Suprapubic skin (tissue), 4 donors: Measurements from ENCODE around the gene MLF1. TPM values are rescaled to one million over a fixed set of nuclear protein-coding genes. Genes with fewer than 3 reads are reported as not detected.

ENCODE experiments used
- DNase-seq, 2 donors: peaks; one replicate each; pipeline ENCODE4 v3.0.0-alpha.2; 2019; ENCODE audit warnings: low spot score in 2 of 2
- H3K27ac ChIP-seq: fragments of 200-600 bp; sonication (generic); one replicate; pipeline ENCODE4 v1.5.1; 2019
- H3K27me3 ChIP-seq: fragments of 200-600 bp; sonication (generic); one replicate; pipeline ENCODE4 v1.5.1; 2019
- H3K36me3 ChIP-seq: fragments of 200-600 bp; sonication (generic); one replicate; pipeline ENCODE4 v1.5.1; 2019
- H3K4me1 ChIP-seq: fragments of 200-600 bp; sonication (generic); one replicate; pipeline ENCODE4 v1.5.1; 2019
- H3K4me3 ChIP-seq: fragments of 200-600 bp; sonication (generic); one replicate; pipeline ENCODE4 v1.5.1; 2019; ENCODE audit warnings: mild to moderate bottlenecking
- H3K9me3 ChIP-seq: fragments of 200-600 bp; sonication (generic); one replicate; pipeline ENCODE4 v1.5.1; 2019
- CTCF ChIP-seq, 2 donors: fragments of 200-600 bp in 1 of 2; fragments of 450-650 bp in 1 of 2; sonication (generic) in 1 of 2; IDR thresholded peaks; one replicate each; pipeline ENCODE4 v1.5.1; 2016 to 2019; ENCODE audit warnings: antibody characterized with exemption in 2 of 2, mild to moderate bottlenecking in 1 of 2, moderate library complexity in 1 of 2
- EP300 ChIP-seq: sonication (generic); formaldehyde crosslinking; IDR thresholded peaks from one replicate; pipeline ENCODE4 v1.6.1; 2017; ENCODE audit warnings: antibody characterized with exemption
- POLR2A ChIP-seq, 2 donors: fragments of 450-650 bp; IDR thresholded peaks; one replicate each; pipeline ENCODE4 v1.6.1; 2017; ENCODE audit warnings: antibody characterized with exemption in 2 of 2, mild to moderate bottlenecking in 2 of 2, moderate library complexity in 2 of 2
- POLR2AphosphoS5 ChIP-seq, 3 donors: sonication (generic); formaldehyde crosslinking; IDR thresholded peaks; one replicate each; pipeline ENCODE4 v1.6.1; 2017; ENCODE audit warnings: antibody characterized with exemption in 3 of 3
- WGBS: methylation state at CpG from one replicate; pipeline ENCODE4 v1.1.5; 2018; 5-methylcytosine and 5-hydroxymethylcytosine counted together
- total RNA-seq, 4 donors: library from RNA; depleted of rRNA; stranded (reverse); fragments of >200 nt; gene quantifications; one replicate each; pipeline ENCODE4 v1.1.0, GENCODE V29; 2016

MLF1 gene
- total RNA-seq, 4 donors from 2014 or later, result 2.3 to 12.9 (median 5.7) TPM

- no peaks in the 10 kb centered on the region for H3K4me1 ChIP-seq
- TF ChIP-seq POLR2AphosphoS5 (IDR thresholded peaks at IDR 0.05) (no peak), POLR2A (IDR thresholded peaks at IDR 0.05) (no peak), CTCF (IDR thresholded peaks at IDR 0.05) (no peak)
- H3K36me3 ChIP-seq, result no peaks in the 10 kb centered on the region
- H3K27ac ChIP-seq, result no peak overlapping the region
- no peaks in the 10 kb centered on the region for H3K9me3 ChIP-seq
- H3K27me3 ChIP-seq, result no peaks in the 10 kb centered on the region
- H3K4me3 ChIP-seq, result no peak overlapping the region
- no peak for DNase-seq
Observed at GRCh38 chr3:158590223-158590622, 19.2 kb downstream of the MLF1 start.

- TF ChIP-seq EP300 (no peak), POLR2AphosphoS5 (IDR thresholded peaks at IDR 0.05) (no peak), POLR2A (IDR thresholded peaks at IDR 0.05) (no peak), CTCF (IDR thresholded peaks at IDR 0.05) (no peak)
- H3K4me1 ChIP-seq, result no peaks in the 10 kb centered on the region
- no peaks in the 10 kb centered on the region for H3K27me3 ChIP-seq
- DNase-seq, result no peak
- WGBS, result 99% methylated on average over 2 of the region's 2 CpGs
- H3K27ac ChIP-seq, result no peak overlapping the region
- no peak overlapping the region for H3K4me3 ChIP-seq
- H3K36me3 ChIP-seq, result no peaks in the 10 kb centered on the region
- no peaks in the 10 kb centered on the region for H3K9me3 ChIP-seq
Observed at GRCh38 chr3:158600787-158601186, 29.8 kb downstream of the MLF1 start.

GRCh38 chr3:158602227-158602626 lies 31.2 kb downstream of the MLF1 start:
- no peak for TF ChIP-seq EP300
- no peak for TF ChIP-seq POLR2A (IDR thresholded peaks at IDR 0.05)
- TF ChIP-seq POLR2AphosphoS5 (IDR thresholded peaks at IDR 0.05), result no peak
- no peak for TF ChIP-seq CTCF (IDR thresholded peaks at IDR 0.05)
- Histone ChIP-seq H3K4me3 (no peak overlapping the region), H3K4me1 (no peaks in the 10 kb centered on the region), H3K9me3 (no peaks in the 10 kb centered on the region), H3K27ac (no peak overlapping the region), H3K27me3 (no peaks in the 10 kb centered on the region), H3K36me3 (no peaks in the 10 kb centered on the region)
- DNase-seq, result no peak

DNA sequence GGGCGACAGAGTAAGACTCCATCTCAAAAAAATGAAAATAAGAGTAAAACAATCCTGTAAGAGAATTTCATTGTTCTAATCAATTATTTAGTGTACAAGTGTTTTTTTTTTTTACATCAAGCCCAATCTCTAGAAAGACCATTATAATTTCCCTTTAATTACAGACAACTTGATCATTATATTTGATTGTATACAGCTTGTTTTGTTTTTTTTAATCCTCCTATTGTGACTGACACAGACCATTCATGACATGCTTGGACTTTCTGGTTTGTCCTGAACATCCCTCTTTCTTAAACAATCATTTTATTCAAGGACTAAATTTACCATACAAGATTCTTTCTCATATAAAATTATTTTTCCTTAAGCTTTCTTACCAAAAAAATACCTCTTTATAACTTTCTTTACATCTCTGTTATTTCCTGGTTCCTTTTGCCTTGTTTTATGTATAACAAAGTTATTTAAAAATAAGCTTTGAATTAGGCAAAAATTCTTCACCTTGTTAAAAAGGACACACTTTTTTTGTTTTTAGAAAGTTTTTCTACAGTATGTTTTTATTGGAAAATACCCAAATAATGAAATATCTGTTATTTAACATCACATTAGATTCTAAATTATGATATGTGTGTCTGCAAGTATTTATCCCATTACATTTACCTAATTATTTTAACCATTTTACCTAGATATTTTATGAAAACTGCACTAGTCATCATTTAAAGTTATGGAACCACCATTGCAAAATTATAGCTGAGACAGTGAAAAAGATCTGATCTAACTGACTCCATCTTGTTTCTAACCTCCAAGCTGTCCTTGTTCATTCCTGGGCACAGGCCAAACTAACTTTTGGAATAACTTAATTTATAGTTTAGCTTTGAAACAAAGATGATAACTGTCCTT lies 47.2 kb downstream of the MLF1 start:
- Histone ChIP-seq H3K36me3 (no peaks in the 10 kb centered on the region), H3K27ac (no peak overlapping the region), H3K9me3 (peaks cover 12% of the 10 kb centered on the region), H3K4me1 (no peaks in the 10 kb centered on the region), H3K27me3 (no peaks in the 10 kb centered on the region), H3K4me3 (no peak overlapping the region)
- TF ChIP-seq CTCF (IDR thresholded peaks at IDR 0.05) (no peak), POLR2A (IDR thresholded peaks at IDR 0.05) (no peak), EP300 (no peak), POLR2AphosphoS5 (IDR thresholded peaks at IDR 0.05) (no peak)
- 83% methylated on average over 1 of the region's 1 CpG for WGBS
- no peak for DNase-seq

DNA sequence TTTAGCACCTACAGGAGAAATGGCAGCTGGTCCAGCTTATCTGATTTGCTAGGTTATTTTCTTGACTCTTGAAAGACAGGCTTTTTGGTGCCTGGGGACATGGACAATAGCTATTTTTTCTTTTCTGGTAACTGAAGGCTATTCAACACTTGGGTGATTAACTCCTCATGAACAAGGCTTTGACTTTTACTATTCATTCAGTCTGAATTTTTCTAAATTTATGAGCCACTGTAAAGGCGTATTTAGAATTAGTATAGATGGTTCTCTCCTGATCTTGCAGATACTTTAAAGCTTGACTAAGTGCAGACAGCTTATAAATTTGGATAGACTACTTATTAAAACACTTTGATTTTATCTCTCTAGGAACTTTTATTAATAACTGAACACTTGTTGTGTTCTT lies 54.9 kb downstream of the MLF1 start:
- Histone ChIP-seq H3K27ac (no peak overlapping the region), H3K36me3 (no peaks in the 10 kb centered on the region), H3K9me3 (peaks cover 7% of the 10 kb centered on the region), H3K4me1 (no peaks in the 10 kb centered on the region), H3K27me3 (no peaks in the 10 kb centered on the region), H3K4me3 (no peak overlapping the region)
- no peak for DNase-seq
- TF ChIP-seq CTCF (IDR thresholded peaks at IDR 0.05) (no peak), EP300 (no peak), POLR2AphosphoS5 (IDR thresholded peaks at IDR 0.05) (no peak), POLR2A (IDR thresholded peaks at IDR 0.05) (no peak)
- WGBS, result 71% methylated on average over 1 of the region's 1 CpG
